HG03196 (cell line): ENCODE results near the gene MAGEB6.
"Not testable (repeated sequence)": the region's sequence is repeated elsewhere in the genome, so short reads cannot be mapped to it uniquely, and the experiment has no call there.

Experiments
- ATAC-seq: cut with Tn5 transposase; IDR thresholded peaks from one replicate; pipeline ENCODE4 v1.9.1; 2021; ENCODE audit not compliant: unreplicated experiment

Gene MAGEB6

GRCh38 chrX:26192204-26192603 is at the start of gene MAGEB6:
Gene MAGEB6, plus strand, starts transcription at chrX:26192440. Its CDS starts 1,407 bp downstream, at chrX:26193847.
- no peak for ATAC-seq

GRCh38 chrX:26146024-26146423 is 46.2 kb upstream of the MAGEB6 start:
- no peak for ATAC-seq

GRCh38 chrX:26160301-26160700 is 31.9 kb upstream of the MAGEB6 start, which contains the start of gene MAGEB6B:
Gene MAGEB6B, plus strand, starts transcription at chrX:26160601. Its CDS starts 0 bp downstream, at chrX:26160601.
- no peak for ATAC-seq

- ATAC-seq: no peak
These were observed 11.3 kb downstream of the MAGEB6 start for GRCh38 chrX:26203561-26203960.

GRCh38 chrX:26204717-26205116 is 12.5 kb downstream of the MAGEB6 start:
- not testable (repeated sequence) for ATAC-seq

GRCh38 chrX:26208012-26208411 is 15.8 kb downstream of the MAGEB6 start:
- no peak for ATAC-seq

- ATAC-seq: no peak
These were observed 23.6 kb downstream of the MAGEB6 start, which contains the start of gene MAGEB5 for GRCh38 chrX:26215869-26216268. Gene MAGEB5, plus strand, starts transcription at chrX:26216169. Its CDS starts 1,133 bp downstream, at chrX:26217302.

GRCh38 chrX:26219351-26219750 is 27.1 kb downstream of the MAGEB6 start:
- ATAC-seq: no peak

GRCh38 chrX:26234177-26234576 is 41.9 kb downstream of the MAGEB6 start:
- no peak for ATAC-seq
